GM08714 (cell line): Measurements from ENCODE around the gene ZBTB48.
"Not testable (repeated sequence)": the region's sequence is repeated elsewhere in the genome, so short reads cannot be mapped to it uniquely, and the experiment has no call there.

Source experiments
- H3K4me3 ChIP-seq: fragments of 200-500 bp; sonication (Bioruptor generic); 2 replicates; pipeline ENCODE4 v1.5.1; 2014; ENCODE audit warnings: mild to moderate bottlenecking, low read length, inconsistent platforms
- ZNF274 ChIP-seq: IDR thresholded peaks from 2 replicates; pipeline ENCODE4 v1.6.1; 2012; ENCODE audit warnings: mild to moderate bottlenecking, low read depth, low read length

The ZBTB48 gene

GRCh38 chr1:6635161-6635909 lies 55.5 kb downstream of the ZBTB48 start:
- H3K4me3 ChIP-seq = no peak overlapping the region
- TF ChIP-seq ZNF274 = no peak

- TF ChIP-seq ZNF274 = no peak
These were observed 56.3 kb downstream of the ZBTB48 start for GRCh38 chr1:6635910-6636760.

GRCh38 chr1:6636778-6637177 lies 57.0 kb downstream of the ZBTB48 start:
- H3K4me3 ChIP-seq = not testable (repeated sequence)

More at GRCh38 chr1:6635910-6636760, 56.3 kb downstream of the ZBTB48 start:
- H3K4me3 ChIP-seq = no peak overlapping the region

- H3K4me3 ChIP-seq = no peak overlapping the region
- TF ChIP-seq ZNF274 = no peak
These were observed 58.0 kb downstream of the ZBTB48 start for GRCh38 chr1:6637770-6638169.

GRCh38 chr1:6638226-6638625 lies 58.4 kb downstream of the ZBTB48 start:
- H3K4me3 ChIP-seq = no peak overlapping the region
- no peak for TF ChIP-seq ZNF274
